Endothelial cell of umbilical vein (primary cell): ENCODE measurements around the gene HDGFL2. TPM values are rescaled to one million over a fixed set of nuclear protein-coding genes. Genes with fewer than 3 reads are reported as not detected.

Source experiments
- BruUV-seq: library from RNA; stranded (reverse); fragments of 400-500 nt; replicated peaks from 2 replicates; lab custom pipeline; 2021; lab: Mats Ljungman, UMichigan
- CTCF ChIA-PET: fragments of 300-600, 350-600 bp; sonication (Branson Sonifier 250); formaldehyde crosslinking; loops from one replicate; lab custom pipeline; 2021; ENCODE audit warnings: antibody characterized with exemption, inconsistent platforms; lab: Charles Lee
- POLR2A ChIA-PET: fragments of 300-600, 350-600 bp; sonication (Branson Sonifier 250); formaldehyde crosslinking; loops from one replicate; lab custom pipeline; 2021; ENCODE audit warnings: antibody characterized with exemption, inconsistent platforms; lab: Charles Lee
- DNase-seq: peaks from one replicate; pipeline ENCODE4 v3.0.0-alpha.2; 2011; ENCODE audit warnings: low read depth, low spot score
- FAIRE-seq: peaks from 2 replicates; lab custom pipeline; 2011; peaks lifted over from hg19 to GRCh38; lab: Jason Lieb, UNC
- H2AFZ ChIP-seq: 2 replicates; pipeline ENCODE4 v1.6.0; 2012; ENCODE audit warnings: low read depth, low read length, control low read depth, inconsistent platforms
- H3K27ac ChIP-seq: 2 replicates; pipeline ENCODE4 v1.5.1; 2011; ENCODE audit warnings: low read depth, mild to moderate bottlenecking, control low read depth, low read length, moderate library complexity; ENCODE audit not compliant: insufficient read depth
- H3K27me3 ChIP-seq, 2 experiments: 2 replicates each; pipeline versions ENCODE4 v1.6.0 to v1.6.1; 2011; ENCODE audit warnings: low read length in 2 of 2, mixed read lengths in 1 of 2; ENCODE audit not compliant: control insufficient read depth in 2 of 2, insufficient read depth in 2 of 2
- H3K36me3 ChIP-seq, 2 experiments: 2 replicates in 1 of 2; 3 replicates in 1 of 2; pipeline ENCODE4 v1.5.1; 2011; ENCODE audit warnings: low read length in 2 of 2, mild to moderate bottlenecking in 1 of 2, moderate library complexity in 1 of 2; ENCODE audit not compliant: control insufficient read depth in 2 of 2, insufficient read depth in 2 of 2; ENCODE audit errors: extremely low read depth in 1 of 2
- H3K4me1 ChIP-seq: 3 replicates; pipeline ENCODE4 v1.5.1; 2011; ENCODE audit warnings: mild to moderate bottlenecking, low read length; ENCODE audit not compliant: control insufficient read depth, insufficient read depth; ENCODE audit errors: extremely low read depth
- H3K4me2 ChIP-seq: 2 replicates; pipeline ENCODE4 v1.6.1; 2011; ENCODE audit warnings: low read length, control low read depth, mixed read lengths; ENCODE audit not compliant: insufficient read depth
- H3K4me3 ChIP-seq, 3 experiments: fragments of 200-600 bp in 1 of 3; sonication (generic), shearing (Covaris generic) in 1 of 3; replicated peaks in 1 of 3; 2 replicates each; pipeline ENCODE4 v1.5.1; 2011 to 2016; ENCODE audit warnings: control low read depth in 3 of 3, low read length in 3 of 3, mild to moderate bottlenecking in 2 of 3, inconsistent platforms in 1 of 3, low read depth in 1 of 3, moderate library complexity in 1 of 3; ENCODE audit not compliant: insufficient read depth in 1 of 3
- H3K79me2 ChIP-seq: 2 replicates; pipeline ENCODE4 v1.6.0; 2012; ENCODE audit warnings: low read length, inconsistent platforms; ENCODE audit not compliant: control insufficient read depth, insufficient read depth
- H3K9ac ChIP-seq: replicated peaks from 2 replicates; pipeline ENCODE3; 2011; ENCODE audit warnings: low read length, control low read depth; ENCODE audit not compliant: insufficient read depth; ENCODE audit errors: extremely low read depth
- H3K9me1 ChIP-seq: replicated peaks from 3 replicates; pipeline ENCODE4 v1.6.0; 2011; ENCODE audit warnings: mild to moderate bottlenecking, low read length; ENCODE audit not compliant: control insufficient read depth, insufficient read depth; ENCODE audit errors: extremely low read depth
- H3K9me3 ChIP-seq: replicated peaks from 2 replicates; pipeline ENCODE4 v1.5.1; 2012; ENCODE audit warnings: low read length, inconsistent platforms; ENCODE audit not compliant: control insufficient read depth, insufficient read depth
- H4K20me1 ChIP-seq: replicated peaks from 2 replicates; pipeline ENCODE3; 2011; ENCODE audit warnings: mild to moderate bottlenecking, low read length; ENCODE audit not compliant: control insufficient read depth, insufficient read depth; ENCODE audit errors: extremely low read depth
- EZH2 ChIP-seq: IDR thresholded peaks from 2 replicates; pipeline ENCODE4 v1.6.1; 2012; ENCODE audit warnings: borderline replicate concordance, low read depth, mild to moderate bottlenecking, moderate library complexity, low read length, inconsistent platforms; ENCODE audit not compliant: severe bottlenecking
- GATA2 ChIP-seq: IDR thresholded peaks from 2 replicates; pipeline ENCODE4 v1.7.0; 2011; ENCODE audit warnings: low read depth, mild to moderate bottlenecking, moderate library complexity, mixed read lengths, low read length; ENCODE audit not compliant: insufficient read length, insufficient read depth
- JUN ChIP-seq: IDR thresholded peaks from 2 replicates; pipeline ENCODE4 v1.6.1; 2011; ENCODE audit warnings: borderline replicate concordance, low read depth; ENCODE audit not compliant: insufficient read length, insufficient read depth
- MAX ChIP-seq: IDR thresholded peaks from 2 replicates; pipeline ENCODE4 v1.6.1; 2011; ENCODE audit not compliant: insufficient read depth, insufficient read length
- MYC ChIP-seq: IDR thresholded peaks from one replicate; pipeline ENCODE4 v1.6.1; 2011; ENCODE audit warnings: mild to moderate bottlenecking, low read depth, low read length
- POLR2A ChIP-seq: IDR thresholded peaks from 2 replicates; pipeline ENCODE4 v1.6.1; 2012; ENCODE audit warnings: low read depth, mild to moderate bottlenecking, control low read depth, low read length
- dilution Hi-C: fragments of 300-500 bp; cut with MboI; formaldehyde crosslinking; loops from one replicate; pipeline ENCODE4 v1.15.0; 2019; ENCODE audit warnings: low sequenced_read_pairs; ENCODE audit not compliant: extremely low pct_ligation_motif_present
- intact Hi-C: fragments of 100-400 bp; cut with micrococcal nuclease; formaldehyde crosslinking; loops from one replicate; pipeline ENCODE4 v1.10.0; 2022
- polyA plus RNA-seq, 4 experiments: library from polyadenylated mRNA; depleted of rRNA in 3 of 4; stranded (reverse) in 3 of 4; unstranded in 1 of 4; fragments of >200 nt; gene quantifications; 2 replicates each; pipeline versions ENCODE4 v1.2.1 to v1.2.3, GENCODE V29; 2011 to 2012; ENCODE audit warnings: missing spikeins in 1 of 4
- total RNA-seq: library from RNA; stranded (reverse); gene quantifications from 2 replicates; pipeline ENCODE4 v1.2.3, GENCODE V29; 2021

Gene HDGFL2
- total and polyA plus RNA-seq, 2 donors (not counting 3 experiments of a cell fraction or from before 2014, with no cell fraction given) = 39.1 to 79.6 TPM

GRCh38 chr19:4467835-4468234, 4.3 kb upstream of the HDGFL2 start:
- no peak overlapping the region for H2AFZ ChIP-seq
- no peak overlapping the region for H3K4me3 ChIP-seq
- dilution Hi-C loops (no loop called here), intact Hi-C loops (no loop called here)
- no peaks in the 10 kb centered on the region for H4K20me1 ChIP-seq
- DNase-seq = no peak
- no peaks in the 10 kb centered on the region for H3K9me3 ChIP-seq
- H3K9me1 ChIP-seq = no peaks in the 10 kb centered on the region
- H3K9ac ChIP-seq = no peak overlapping the region
- no peaks in the 10 kb centered on the region for H3K4me1 ChIP-seq
- no TSS peak for BruUV-seq
- ChIA-PET CTCF (no interaction called here), POLR2A (no interaction called here)
- no peaks in the 10 kb centered on the region for H3K36me3 ChIP-seq
- no peak for TF ChIP-seq POLR2A
- no peak for TF ChIP-seq MYC
- no peak for TF ChIP-seq JUN
- no peak overlapping the region for H3K27ac ChIP-seq
- no peak overlapping the region for H3K4me2 ChIP-seq
- no peaks in the 10 kb centered on the region for H3K27me3 ChIP-seq
- H3K79me2 ChIP-seq = peaks cover 5% of the 10 kb centered on the region
- no peak for FAIRE-seq

GRCh38 chr19:4471403-4472173, 509 bp upstream of the HDGFL2 start:
- peaks cover 12% of the 10 kb centered on the region for H3K4me1 ChIP-seq
- peak overlapping the region; percentile 62 for H3K4me2 ChIP-seq
- dilution Hi-C loops (no loop called here), intact Hi-C loops (loop anchor here (1.0 to 5.0 kb wide), 4 partner anchors 14 to 166 kb away; partner anchors contain the start of genes CHAF1A, TNFAIP8L1 and UBXN6)
- POLR2A ChIA-PET = interaction anchor here (0.6 to 1.6 kb wide), 5 partner anchors 10 to 1399 kb away, joined by 3 to 11 read pairs (median 5); no protein-coding TSS in a partner anchor
- H4K20me1 ChIP-seq = no peaks in the 10 kb centered on the region
- peak overlapping the region; percentile 68 for H3K9ac ChIP-seq
- no peaks in the 10 kb centered on the region for H3K27me3 ChIP-seq
- FAIRE-seq (peak; percentile 100), DNase-seq (peak; percentile 100)
- peak overlapping the region; percentile 18 to 54 (median 34) for H3K4me3 ChIP-seq
- peak overlapping the region; percentile 68 for H3K27ac ChIP-seq
- H3K9me3 ChIP-seq = no peaks in the 10 kb centered on the region
- no peaks in the 10 kb centered on the region for H3K9me1 ChIP-seq
- H3K36me3 ChIP-seq = peaks cover 6 to 7% of the 10 kb centered on the region in 2 experiments
- H3K79me2 ChIP-seq = peaks cover 24% of the 10 kb centered on the region
- peak overlapping the region; percentile 35 for H2AFZ ChIP-seq
- CTCF ChIA-PET = interaction anchor here (0.7 to 2.6 kb wide), 14 partner anchors 9 to 205 kb away, joined by 3 to 13 read pairs (median 4); partner anchors contain the start of genes CHAF1A, PLIN4, SH3GL1 and UBXN6
- TF ChIP-seq JUN = no peak
- TF ChIP-seq MAX = peak; percentile 99
- TF ChIP-seq GATA2 = no peak
- peak; percentile 54 for TF ChIP-seq POLR2A
- no peak for TF ChIP-seq EZH2
- no TSS peak for BruUV-seq
